ENCODE measurements around the gene MEGF6.

DNA sequence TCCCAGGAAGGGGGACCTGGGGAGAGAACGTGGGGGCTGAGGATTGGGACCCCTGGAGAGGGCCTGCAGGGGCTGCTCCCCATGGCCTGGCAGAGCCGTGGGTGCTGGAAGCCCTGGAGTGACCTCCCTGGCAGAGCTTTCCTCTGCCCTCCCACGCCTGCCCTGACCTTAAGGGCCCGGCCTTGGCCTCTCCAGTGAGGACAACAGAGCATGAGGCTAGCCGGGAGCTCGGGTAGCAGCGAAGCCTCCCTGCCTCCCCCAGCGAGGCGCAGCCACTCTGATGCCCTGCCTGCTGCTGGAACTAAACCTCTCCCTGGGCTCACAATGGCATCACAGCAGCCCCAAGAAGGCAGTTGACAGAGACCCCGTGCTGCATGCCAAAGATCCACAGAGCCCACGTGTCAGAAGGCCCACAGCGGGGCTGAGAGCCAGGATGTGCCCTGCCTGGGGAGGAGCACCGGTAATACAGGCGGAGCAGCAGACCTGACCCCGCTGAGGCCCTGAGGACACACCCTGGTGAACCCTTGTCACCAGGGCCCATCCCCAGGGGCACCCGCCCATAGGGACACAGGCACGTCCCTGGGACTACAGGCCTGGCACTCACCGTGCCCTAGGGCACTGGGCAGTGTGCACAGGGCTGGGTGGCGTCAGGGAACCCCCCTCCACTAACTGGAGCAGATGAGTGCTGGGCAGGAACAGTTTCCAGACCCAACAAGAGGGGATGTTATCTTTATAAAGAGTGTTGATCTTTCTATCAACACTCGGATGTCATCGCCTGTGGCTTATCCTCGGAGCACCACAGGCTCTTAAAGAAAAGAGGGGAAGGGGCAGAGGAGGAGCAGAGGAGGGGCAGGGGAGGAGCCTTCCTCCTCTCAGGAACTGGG lies 108.4 kb downstream of the MEGF6 start:
- TF ChIP-seq CTCF (IDR thresholded peaks at IDR 0.05) (no peak), EZH2 (IDR thresholded peaks at IDR 0.05; ENCODE audit: borderline replicate concordance, insufficient read depth, low read depth, low read length, poor library complexity, severe bottlenecking) (no peak)
